A673 (cell line): Measurements from ENCODE around the gene TESK2. TPM values are rescaled to one million over a fixed set of nuclear protein-coding genes. Genes with fewer than 3 reads are reported as not detected.

ENCODE experiments used
- BruUV-seq: library from RNA; stranded (reverse); fragments of 400-500 nt; replicated peaks from 2 replicates; lab custom pipeline; 2021; lab: Mats Ljungman, UMichigan
- CTCF ChIA-PET: fragments of 300-600 bp; sonication (Branson Sonifier 250); formaldehyde crosslinking; loops from one replicate; lab custom pipeline; 2022; ENCODE audit warnings: antibody characterized with exemption; lab: Charles Lee
- POLR2A ChIA-PET: fragments of 300-600 bp; sonication (Branson Sonifier 250); formaldehyde crosslinking; loops from one replicate; lab custom pipeline; 2022; ENCODE audit warnings: antibody characterized with exemption; ENCODE audit not compliant: low non-redundant PET; lab: Charles Lee
- DNase-seq: peaks from one replicate; pipeline ENCODE4 v3.0.0-alpha.2; 2015; ENCODE audit warnings: low spot score
- H3K27ac ChIP-seq: fragments of 200-600 bp; sonication (generic); 2 replicates; pipeline ENCODE4 v1.5.1; 2016; ENCODE audit warnings: mixed run types, low read depth, mild to moderate bottlenecking, mixed read lengths, antibody characterized with exemption, low read length; ENCODE audit not compliant: poor library complexity, severe bottlenecking
- H3K27me3 ChIP-seq: fragments of 200-600 bp; sonication (generic); replicated peaks from 2 replicates; pipeline ENCODE4 v1.6.1; 2017; ENCODE audit warnings: mixed run types, low read depth, mild to moderate bottlenecking, mixed read lengths, antibody characterized with exemption, low read length; ENCODE audit not compliant: insufficient read depth, poor library complexity
- H3K36me3 ChIP-seq: fragments of 200-600 bp; sonication (generic); 2 replicates; pipeline ENCODE4 v1.6.1; 2016; ENCODE audit warnings: mixed run types, mild to moderate bottlenecking, mixed read lengths, antibody characterized with exemption, low read length; ENCODE audit not compliant: insufficient read depth, poor library complexity, severe bottlenecking
- H3K4me1 ChIP-seq: fragments of 200-600 bp; sonication (generic); 2 replicates; pipeline ENCODE4 v1.6.1; 2017; ENCODE audit warnings: mixed run types, mild to moderate bottlenecking, mixed read lengths, antibody characterized with exemption, low read length; ENCODE audit not compliant: insufficient read depth, poor library complexity, severe bottlenecking
- H3K4me3 ChIP-seq: fragments of 200-600 bp; sonication (generic); 2 replicates; pipeline ENCODE4 v1.5.1; 2016; ENCODE audit warnings: low read depth, mixed run types, mild to moderate bottlenecking, mixed read lengths, low read length; ENCODE audit not compliant: poor library complexity, severe bottlenecking
- H3K9me3 ChIP-seq: fragments of 200-600 bp; sonication (generic); 2 replicates; pipeline ENCODE4 v1.6.1; 2016; ENCODE audit warnings: mixed run types, low read depth, mild to moderate bottlenecking, mixed read lengths, antibody characterized with exemption, low read length; ENCODE audit not compliant: poor library complexity, severe bottlenecking
- CTCF ChIP-seq: fragments of 300-800, 200-600 bp; sonication (generic); conservative IDR thresholded peaks from 2 replicates; pipeline ENCODE4 v1.5.1; 2017; ENCODE audit warnings: low read depth, mild to moderate bottlenecking, antibody characterized with exemption, low read length, moderate library complexity, mixed read lengths
- EZH2 ChIP-seq: fragments of 200-600 bp; sonication (generic); IDR thresholded peaks from 2 replicates; pipeline ENCODE4 v1.6.1; 2017; ENCODE audit warnings: borderline replicate concordance, low read depth, mild to moderate bottlenecking, mixed read lengths, antibody characterized with exemption, low read length; ENCODE audit not compliant: poor library complexity, severe bottlenecking
- intact Hi-C: fragments of 100-400 bp; cut with micrococcal nuclease; formaldehyde crosslinking; loops from one replicate; pipeline ENCODE4 v1.10.0; 2022; ENCODE audit not compliant: unreplicated experiment
- total RNA-seq: library from RNA; stranded (reverse); gene quantifications from 2 replicates; pipeline ENCODE4 v1.2.3, GENCODE V29; 2021

Gene TESK2
- total RNA-seq, 1 experiment from 2014 or later, result 0.75 TPM

DNA sequence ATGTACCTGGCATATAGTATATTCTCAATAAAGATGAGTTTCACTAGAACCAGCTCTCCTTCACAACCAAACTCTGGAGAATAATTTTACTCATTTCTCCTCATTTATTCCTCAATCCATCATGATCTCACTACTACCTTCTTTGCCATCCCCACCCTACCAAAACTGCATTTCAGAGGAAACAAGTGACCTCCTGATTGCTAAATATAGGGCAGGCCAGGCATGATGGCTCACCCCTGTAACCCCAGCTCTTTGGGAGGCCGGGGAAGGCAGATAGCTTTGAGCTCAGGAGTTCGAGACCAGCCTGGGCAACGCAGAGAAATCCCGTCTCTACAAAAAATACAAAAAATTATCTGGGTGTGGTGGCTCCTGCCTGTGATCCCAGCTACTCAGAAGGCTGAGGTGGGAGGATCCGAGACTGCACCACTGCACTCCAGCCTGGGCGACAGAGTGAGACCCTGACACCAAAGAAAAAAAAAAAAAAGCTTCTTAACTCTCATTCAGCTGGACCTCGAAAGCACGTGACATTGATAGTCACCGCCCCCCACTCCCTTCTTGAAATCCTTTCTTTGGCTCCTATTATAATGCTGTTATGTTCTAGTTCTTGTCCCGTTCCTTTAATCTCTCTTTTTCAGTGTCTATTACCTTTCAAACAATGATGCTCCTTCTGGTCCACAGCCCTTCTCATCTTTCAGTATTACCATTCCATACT is 2.1 kb downstream of the TESK2 start:
- H3K4me3 ChIP-seq, result no peak overlapping the region
- H3K36me3 ChIP-seq, result no peaks in the 10 kb centered on the region
- no peaks in the 10 kb centered on the region for H3K9me3 ChIP-seq
- H3K27ac ChIP-seq, result no peak overlapping the region
- no peak for DNase-seq
- H3K4me1 ChIP-seq, result peaks cover 3% of the 10 kb centered on the region
- H3K27me3 ChIP-seq, result peaks cover 16% of the 10 kb centered on the region
- CTCF ChIA-PET, result no interaction called here
- POLR2A ChIA-PET, result no interaction called here
- TF ChIP-seq EZH2 (no peak), CTCF (no peak)
- no TSS peak for BruUV-seq
- intact Hi-C loops, result no loop called here

- ChIA-PET CTCF (no interaction called here), POLR2A (no interaction called here)
- no peak for DNase-seq
- no peaks in the 10 kb centered on the region for H3K4me1 ChIP-seq
- H3K27me3 ChIP-seq, result peaks cover 16% of the 10 kb centered on the region
- intact Hi-C loops, result no loop called here
- no peaks in the 10 kb centered on the region for H3K9me3 ChIP-seq
- BruUV-seq, result no TSS peak
- no peak overlapping the region for H3K4me3 ChIP-seq
- H3K36me3 ChIP-seq, result no peaks in the 10 kb centered on the region
- no peak overlapping the region for H3K27ac ChIP-seq
- no peak for TF ChIP-seq CTCF
Observed at GRCh38 chr1:45485949-45486348, 5.0 kb downstream of the TESK2 start.

- DNase-seq, result no peak
- no peaks in the 10 kb centered on the region for H3K27me3 ChIP-seq
- CTCF ChIA-PET, result no interaction called here
- intact Hi-C loops, result no loop called here
- no peaks in the 10 kb centered on the region for H3K36me3 ChIP-seq
- TF ChIP-seq CTCF (no peak), EZH2 (no peak)
- H3K4me1 ChIP-seq, result no peaks in the 10 kb centered on the region
- no peak overlapping the region for H3K4me3 ChIP-seq
- BruUV-seq, result no TSS peak
- no peak overlapping the region for H3K27ac ChIP-seq
- POLR2A ChIA-PET, result no interaction called here
- H3K9me3 ChIP-seq, result no peaks in the 10 kb centered on the region
Observed at GRCh38 chr1:45479039-45479748, 11.8 kb downstream of the TESK2 start.
